G401.6 (cell line): ENCODE data around the gene SELENOM.
"Not testable (repeated sequence)": the region's sequence is repeated elsewhere in the genome, so short reads cannot be mapped to it uniquely, and the experiment has no call there.

Experiments used
- FAIRE-seq: peaks from 2 replicates; lab custom pipeline; 2012; peaks lifted over from hg19 to GRCh38; lab: Jason Lieb, UNC

Gene SELENOM

GRCh38 chr22:31075961-31076360, 31.4 kb downstream of the SELENOM start:
- FAIRE-seq = no peak

DNA sequence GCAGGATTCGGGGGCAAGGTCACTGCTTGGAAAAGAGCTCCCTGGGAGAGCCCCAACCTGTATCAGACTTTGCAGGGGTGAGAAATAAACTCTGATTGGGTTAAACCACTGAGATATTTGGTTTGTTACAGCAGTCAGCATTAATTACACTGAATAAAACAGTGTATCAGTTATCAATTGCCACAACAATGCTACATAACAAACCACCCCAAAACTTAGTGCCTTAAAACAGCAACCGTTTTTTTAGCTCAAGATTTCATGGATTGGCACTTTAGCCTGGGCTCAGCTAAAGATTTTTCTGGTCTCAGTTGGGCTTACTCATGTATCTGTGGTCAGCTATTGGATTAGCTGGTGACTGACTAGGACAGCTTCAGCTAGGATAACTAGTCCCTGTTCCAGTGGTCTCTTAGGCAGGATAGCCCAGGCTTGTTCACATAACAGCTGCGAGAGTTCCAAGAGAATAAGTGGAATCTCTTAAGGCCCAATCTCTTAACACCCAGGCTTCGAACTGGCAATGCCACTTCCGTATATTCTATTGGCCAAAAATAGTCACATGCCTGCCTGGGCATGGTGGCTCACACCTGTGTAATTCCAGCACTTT, 33.7 kb downstream of the SELENOM start:
- FAIRE-seq = not testable (repeated sequence)

DNA sequence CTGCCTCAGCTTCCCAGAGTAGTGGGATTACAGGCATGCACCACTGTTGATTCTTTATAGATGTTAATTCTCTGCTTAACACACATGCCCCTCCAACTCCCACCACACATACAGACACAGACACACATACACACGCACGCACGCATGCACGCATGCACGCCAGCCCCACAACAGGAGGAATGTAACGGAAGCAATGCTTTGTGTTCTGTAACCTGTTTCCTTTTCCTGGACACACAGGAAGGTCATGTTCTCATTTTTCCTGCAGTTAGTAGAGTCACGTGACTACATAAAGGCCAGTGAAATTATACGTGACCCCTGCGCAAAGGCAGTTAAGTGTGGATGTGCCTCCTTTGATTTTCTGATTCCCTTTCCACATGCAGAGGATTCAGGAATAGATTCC, 34.2 kb downstream of the SELENOM start:
- FAIRE-seq = not testable (repeated sequence)

- FAIRE-seq = not testable (repeated sequence)
These were observed 37.6 kb downstream of the SELENOM start for GRCh38 chr22:31069691-31070314.

- no peak for FAIRE-seq
These were observed 38.4 kb downstream of the SELENOM start for GRCh38 chr22:31068970-31069369.

DNA sequence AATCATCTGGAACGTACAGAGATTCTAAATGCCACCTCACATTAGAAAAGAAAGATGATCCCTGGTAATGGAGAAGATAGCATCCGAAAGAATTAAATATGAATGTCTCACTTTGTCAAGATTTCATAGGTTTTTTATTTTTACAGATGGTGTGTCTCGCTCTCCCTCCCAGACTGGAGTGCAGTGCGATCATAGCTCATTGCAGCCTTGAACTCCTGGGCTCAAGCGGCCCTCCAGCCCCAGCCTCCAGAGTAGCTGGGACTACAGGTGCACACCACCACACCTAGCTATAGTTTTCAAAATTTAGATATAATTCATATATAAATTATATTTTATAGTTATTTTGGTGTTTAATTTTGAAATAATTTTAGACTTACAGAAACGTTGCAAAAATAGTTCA, 43.0 kb downstream of the SELENOM start:
- no peak for FAIRE-seq

DNA sequence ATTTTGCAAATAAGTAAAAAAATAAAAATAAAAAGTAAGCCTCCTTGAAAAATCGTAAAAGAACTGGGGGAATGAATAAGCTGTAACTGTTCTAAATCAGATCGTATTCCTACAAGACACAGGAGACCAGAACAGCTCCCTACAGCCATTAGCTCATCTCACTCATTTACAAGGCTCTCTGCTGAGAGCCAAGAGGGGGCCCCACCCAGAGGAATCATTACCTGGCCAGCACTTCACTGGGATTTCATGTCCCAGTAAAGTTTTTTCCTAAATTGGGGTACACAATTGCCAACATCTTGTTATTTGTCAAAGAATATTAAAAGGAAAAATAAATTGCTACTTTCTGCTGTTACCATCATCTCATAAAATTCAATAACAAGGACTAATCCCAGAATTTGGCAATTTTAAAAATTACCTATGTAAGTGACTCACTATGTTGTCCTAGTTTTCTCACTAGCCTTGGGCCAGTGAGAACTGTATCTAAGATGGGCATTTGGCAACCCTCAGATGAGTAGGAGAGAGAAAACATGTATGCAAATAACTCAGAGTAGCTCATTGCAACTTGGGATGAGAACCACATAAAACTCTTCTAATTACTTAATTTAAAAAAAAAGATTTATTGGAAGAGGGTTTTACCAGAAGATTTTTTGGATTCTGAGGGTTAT, 44.7 kb downstream of the SELENOM start:
- FAIRE-seq = no peak

GRCh38 chr22:31059663-31060062, 47.7 kb downstream of the SELENOM start:
- FAIRE-seq = not testable (repeated sequence)

DNA sequence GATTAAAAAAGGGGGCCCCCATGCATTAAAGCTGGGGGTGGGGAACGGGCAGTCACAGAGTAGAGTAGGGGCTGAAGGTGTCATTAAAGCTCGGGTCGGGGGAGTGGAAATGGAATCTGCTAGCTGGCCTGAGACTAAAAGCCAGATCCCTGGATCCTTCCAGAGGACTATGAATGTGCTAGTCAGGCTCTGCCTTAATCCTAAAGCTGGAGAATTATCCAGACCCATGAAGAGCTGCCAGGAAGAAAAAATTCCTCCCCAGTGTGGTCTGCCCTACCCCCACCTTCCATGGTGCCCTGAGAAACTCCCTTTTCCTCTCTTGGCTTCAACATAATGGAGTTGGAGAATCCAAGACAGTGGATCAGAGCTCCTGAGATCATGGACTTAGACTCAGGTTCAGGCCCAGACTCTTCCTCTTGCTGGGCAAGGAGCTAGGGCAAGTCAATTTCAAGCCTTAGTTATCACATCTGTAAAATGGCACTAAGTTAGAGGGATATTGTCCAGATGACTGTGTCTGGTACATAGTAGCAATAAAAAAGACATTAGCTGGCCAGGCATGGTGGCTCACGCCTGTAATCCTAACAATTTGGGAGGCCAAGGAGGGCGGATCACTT, 50.3 kb downstream of the SELENOM start:
- FAIRE-seq = no peak

- FAIRE-seq = peak; percentile 61
These were observed 51.7 kb downstream of the SELENOM start for GRCh38 chr22:31055635-31056159.

- FAIRE-seq = no peak
These were observed 52.2 kb downstream of the SELENOM start for GRCh38 chr22:31055117-31055634.
